Endodermal cell (in vitro differentiated cells): ENCODE measurements around the gene MGLL. TPM values are rescaled to one million over a fixed set of nuclear protein-coding genes. Genes with fewer than 3 reads are reported as not detected.

Experiments used
- DNase-seq: peaks from one replicate; pipeline ENCODE4 v3.0.0-alpha.2; 2017
- H3K27ac ChIP-seq: 2 replicates; pipeline ENCODE4 v1.5.1; 2013; ENCODE audit warnings: mild to moderate bottlenecking, low read depth, low read length, moderate library complexity
- H3K27me3 ChIP-seq: 2 replicates; pipeline ENCODE4 v1.6.1; 2013; ENCODE audit warnings: mild to moderate bottlenecking, low read length, moderate library complexity; ENCODE audit not compliant: insufficient read depth, control insufficient read depth, poor library complexity, severe bottlenecking
- H3K36me3 ChIP-seq: 2 replicates; pipeline ENCODE4 v1.7.0; 2013; ENCODE audit warnings: mild to moderate bottlenecking, low read length, moderate library complexity; ENCODE audit not compliant: control insufficient read depth, insufficient read depth
- H3K4me1 ChIP-seq: one replicate; pipeline ENCODE4 v1.7.0; 2013; ENCODE audit warnings: low read length; ENCODE audit not compliant: control insufficient read depth, insufficient read depth
- H3K4me3 ChIP-seq: 2 replicates; pipeline ENCODE4 v1.5.1; 2013; ENCODE audit warnings: mild to moderate bottlenecking, low read length, moderate library complexity
- H3K9ac ChIP-seq: 2 replicates; pipeline ENCODE4 v1.6.1; 2013; ENCODE audit warnings: mild to moderate bottlenecking, low read length, moderate library complexity; ENCODE audit not compliant: poor library complexity, severe bottlenecking; ENCODE audit errors: extremely low read depth
- H3K9me3 ChIP-seq: 2 replicates; pipeline ENCODE4 v1.6.1; 2013; ENCODE audit warnings: mild to moderate bottlenecking, low read length, moderate library complexity; ENCODE audit not compliant: control insufficient read depth
- H3K27ac Mint-ChIP-seq: 2 replicates; pipeline ENCODE4 v1.8.0; 2020; ENCODE audit warnings: mixed read lengths
- H3K27me3 Mint-ChIP-seq: 2 replicates; pipeline ENCODE4 v1.8.0; 2021; ENCODE audit warnings: mild to moderate bottlenecking, mixed read lengths; ENCODE audit not compliant: insufficient read depth
- H3K36me3 Mint-ChIP-seq: 2 replicates; pipeline ENCODE4 v1.8.0; 2020; ENCODE audit warnings: low read depth, mixed read lengths
- H3K4me1 Mint-ChIP-seq: 2 replicates; pipeline ENCODE4 v1.8.0; 2020; ENCODE audit warnings: mixed read lengths
- H3K4me3 Mint-ChIP-seq: 2 replicates; pipeline ENCODE4 v1.8.0; 2020; ENCODE audit warnings: mild to moderate bottlenecking, moderate library complexity, mixed read lengths
- H3K9me3 Mint-ChIP-seq: 2 replicates; pipeline ENCODE4 v1.8.0; 2020; ENCODE audit warnings: mild to moderate bottlenecking, mixed read lengths
- WGBS, 2 experiments: methylation state at CpG; one replicate each; pipeline versions ENCODE4 v1.1.5 to v1.1.7; 2013; ENCODE audit warnings: missing lambda C conversion rate in 2 of 2, mixed read lengths in 1 of 2; ENCODE audit not compliant: insufficient coverage in 1 of 2, insufficient read length in 1 of 2; 5-methylcytosine and 5-hydroxymethylcytosine counted together
- total RNA-seq, 2 donors: library from RNA; stranded (reverse); fragmentation: NEBNext Ultra II Directional in 1 of 2; extraction: Animal tissue kit (Norgen Biotek cat#: 25700) in 1 of 2; gene quantifications; 2 replicates in 1 of 2; 3 replicates in 1 of 2; pipeline ENCODE4 v1.2.1, GENCODE V29; 2021
- TF ChIP-seq, protein P1 (sequence below): fragments of 200-600 bp; sonication (generic); conservative IDR thresholded peaks from 2 replicates; pipeline ENCODE4 v1.5.0; 2021; ENCODE audit warnings: antibody characterized with exemption, mild to moderate bottlenecking

Gene MGLL
- total RNA-seq, 2 donors from 2014 or later, result 0.22 TPM; not detected in 1

DNA sequence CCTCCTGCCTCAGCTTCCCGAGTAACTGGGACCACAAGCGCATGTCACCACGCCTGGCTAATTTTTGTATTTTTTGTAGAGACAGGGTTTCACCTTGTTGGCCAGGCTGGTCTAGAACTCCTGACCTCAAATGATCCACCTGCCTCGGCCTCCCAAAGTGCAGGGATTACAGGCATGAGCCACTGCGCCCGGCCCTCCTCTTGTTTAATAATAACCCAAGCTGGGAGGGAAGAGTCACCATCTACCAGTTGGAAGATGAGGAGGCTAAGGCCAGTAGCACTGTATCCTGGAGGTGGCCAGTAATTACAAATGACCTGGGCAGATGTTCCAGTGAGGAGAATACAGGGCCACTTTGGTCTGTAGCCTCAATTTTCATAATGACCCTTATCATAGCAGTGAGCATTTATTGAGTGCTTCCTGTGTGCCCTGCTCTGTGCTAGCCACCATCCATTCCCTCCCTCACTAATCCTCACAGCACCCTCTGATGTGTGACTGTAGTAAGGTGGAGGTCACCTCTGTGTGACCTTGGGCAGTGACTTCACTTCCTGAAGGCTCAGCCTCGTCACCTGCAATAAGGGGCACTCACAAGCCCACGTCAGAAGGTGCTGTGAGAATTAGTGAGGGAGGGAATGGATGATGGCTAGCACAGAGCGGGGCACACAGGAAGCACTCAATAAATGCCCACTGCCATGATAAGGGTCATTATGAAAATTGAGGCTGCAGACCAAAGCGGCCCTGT, 85.3 kb downstream of the MGLL start:
- peaks cover 47% of the 10 kb centered on the region for H3K27me3 Mint-ChIP-seq
- H3K27ac ChIP-seq, result no peak overlapping the region

DNA sequence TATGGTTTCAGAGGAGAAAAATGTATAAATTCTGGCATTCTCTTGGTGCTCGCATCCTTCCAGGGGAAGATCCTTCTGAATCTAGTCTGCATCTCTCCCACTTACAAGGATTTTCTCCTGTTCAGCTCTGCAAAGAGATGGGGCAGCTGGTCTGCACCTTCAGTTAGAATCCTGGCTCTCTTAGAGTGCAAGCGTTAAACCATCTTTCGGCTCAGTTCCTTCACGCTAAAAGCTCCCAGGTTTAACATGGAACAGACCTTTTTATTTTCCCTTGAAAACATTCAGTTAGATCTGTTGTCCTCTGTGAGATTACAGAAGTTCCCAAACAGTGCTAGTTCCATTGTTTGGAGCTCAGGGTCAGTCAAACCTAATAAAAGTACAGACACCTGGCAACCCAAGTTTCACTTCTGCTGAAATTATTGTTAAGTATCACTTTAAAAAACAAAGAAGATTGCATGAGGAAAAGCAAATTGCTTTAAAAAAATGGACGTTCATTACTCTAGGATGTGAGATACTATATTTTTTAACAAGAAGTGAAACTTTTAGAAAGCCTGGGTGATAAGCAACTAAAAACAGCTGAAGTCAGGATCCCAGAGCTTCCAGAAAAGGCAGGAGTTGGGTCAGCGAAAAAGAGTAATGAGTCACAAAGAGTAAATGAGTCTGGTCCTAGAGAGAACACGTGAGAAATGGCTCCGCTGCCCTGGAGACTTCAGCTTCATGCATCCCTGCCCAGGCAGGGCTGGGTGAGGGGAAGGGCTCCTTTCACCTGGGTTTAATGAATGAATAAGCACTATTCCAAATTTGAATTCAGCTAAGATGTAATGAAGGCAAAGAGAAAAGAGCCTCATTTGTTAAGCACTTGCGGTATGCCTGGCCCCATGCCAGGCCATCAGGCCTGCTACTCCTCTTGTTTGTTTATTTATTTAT, 86.3 kb downstream of the MGLL start:
- H3K27me3 ChIP-seq, result peaks cover 28% of the 10 kb centered on the region
- no peak overlapping the region for H3K4me3 ChIP-seq
- H3K4me1 ChIP-seq, result peaks cover 2% of the 10 kb centered on the region
- H3K9ac ChIP-seq, result no peak overlapping the region
- no peak overlapping the region for H3K27ac ChIP-seq
- no peaks in the 10 kb centered on the region for H3K9me3 ChIP-seq
- H3K27ac Mint-ChIP-seq, result no peak overlapping the region
- peaks cover 55% of the 10 kb centered on the region for H3K27me3 Mint-ChIP-seq
- TF ChIP-seq, protein P1, sequence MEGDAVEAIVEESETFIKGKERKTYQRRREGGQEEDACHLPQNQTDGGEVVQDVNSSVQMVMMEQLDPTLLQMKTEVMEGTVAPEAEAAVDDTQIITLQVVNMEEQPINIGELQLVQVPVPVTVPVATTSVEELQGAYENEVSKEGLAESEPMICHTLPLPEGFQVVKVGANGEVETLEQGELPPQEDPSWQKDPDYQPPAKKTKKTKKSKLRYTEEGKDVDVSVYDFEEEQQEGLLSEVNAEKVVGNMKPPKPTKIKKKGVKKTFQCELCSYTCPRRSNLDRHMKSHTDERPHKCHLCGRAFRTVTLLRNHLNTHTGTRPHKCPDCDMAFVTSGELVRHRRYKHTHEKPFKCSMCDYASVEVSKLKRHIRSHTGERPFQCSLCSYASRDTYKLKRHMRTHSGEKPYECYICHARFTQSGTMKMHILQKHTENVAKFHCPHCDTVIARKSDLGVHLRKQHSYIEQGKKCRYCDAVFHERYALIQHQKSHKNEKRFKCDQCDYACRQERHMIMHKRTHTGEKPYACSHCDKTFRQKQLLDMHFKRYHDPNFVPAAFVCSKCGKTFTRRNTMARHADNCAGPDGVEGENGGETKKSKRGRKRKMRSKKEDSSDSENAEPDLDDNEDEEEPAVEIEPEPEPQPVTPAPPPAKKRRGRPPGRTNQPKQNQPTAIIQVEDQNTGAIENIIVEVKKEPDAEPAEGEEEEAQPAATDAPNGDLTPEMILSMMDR, result no peak
- no peak overlapping the region for H3K4me3 Mint-ChIP-seq
- DNase-seq, result no peak
- no peaks in the 10 kb centered on the region for H3K36me3 Mint-ChIP-seq
- H3K36me3 ChIP-seq, result no peaks in the 10 kb centered on the region
- 82 to 84% methylated on average over 7 to 9 of the region's 9 CpGs for WGBS, 2 experiments
- H3K4me1 Mint-ChIP-seq, result peaks cover 26% of the 10 kb centered on the region
- no peaks in the 10 kb centered on the region for H3K9me3 Mint-ChIP-seq

More for the DNA sequence above, 85.3 kb downstream of the MGLL start:
- Histone ChIP-seq H3K4me1 (peaks cover 2% of the 10 kb centered on the region), H3K27me3 (peaks cover 28% of the 10 kb centered on the region), H3K36me3 (no peaks in the 10 kb centered on the region), H3K9ac (no peak overlapping the region), H3K9me3 (no peaks in the 10 kb centered on the region), H3K4me3 (no peak overlapping the region)
- no peaks in the 10 kb centered on the region for H3K9me3 Mint-ChIP-seq
- H3K4me3 Mint-ChIP-seq, result no peak overlapping the region
- peaks cover 19% of the 10 kb centered on the region for H3K4me1 Mint-ChIP-seq
- 96% methylated on average over 5 to 10 of the region's 10 CpGs for WGBS, 2 experiments
- TF ChIP-seq, protein P1, result no peak
- DNase-seq, result no peak
- no peaks in the 10 kb centered on the region for H3K36me3 Mint-ChIP-seq
- H3K27ac Mint-ChIP-seq, result no peak overlapping the region

DNA sequence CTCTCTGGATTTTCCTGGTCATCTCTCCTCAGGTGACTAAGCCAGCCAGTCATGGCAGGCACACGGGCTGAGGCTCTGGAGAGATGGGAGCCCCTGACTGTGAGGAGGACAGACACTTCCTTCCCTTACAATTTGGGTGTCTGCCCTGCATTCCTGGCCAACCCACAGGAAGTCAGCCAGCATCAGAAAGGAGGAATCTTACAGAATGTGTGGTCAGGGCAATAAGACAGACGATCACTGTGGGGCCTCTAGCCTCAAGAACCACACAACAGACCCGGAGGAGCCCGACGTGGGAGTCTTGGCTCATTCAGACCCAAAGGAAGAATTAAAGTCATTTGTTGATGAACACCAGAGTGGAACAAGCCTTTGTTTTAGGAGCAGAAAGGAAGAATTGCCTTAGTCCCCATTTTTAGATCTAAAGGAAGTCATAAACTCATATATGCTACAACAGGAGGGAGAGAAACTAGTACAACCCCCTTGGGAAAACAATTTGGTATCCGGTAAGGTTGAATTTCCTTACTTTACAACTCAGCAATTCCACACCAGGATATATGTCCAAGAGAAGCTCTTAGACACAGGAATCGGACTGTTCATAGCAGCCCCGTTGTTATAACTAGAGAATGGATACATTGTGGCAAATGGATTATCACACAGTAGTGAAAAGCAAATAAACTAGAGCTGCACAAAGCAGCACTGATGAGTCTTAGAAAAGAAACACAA, 87.4 kb downstream of the MGLL start:
- no peaks in the 10 kb centered on the region for H3K36me3 ChIP-seq
- TF ChIP-seq, protein P1, result no peak

More for the DNA sequence above, 87.4 kb downstream of the MGLL start:
- WGBS, 2 experiments, result 78 to 80% methylated on average over 6 to 8 of the region's 8 CpGs
- Histone ChIP-seq H3K27ac (no peak overlapping the region), H3K9ac (no peak overlapping the region), H3K4me1 (peaks cover 2% of the 10 kb centered on the region), H3K4me3 (no peak overlapping the region), H3K9me3 (no peaks in the 10 kb centered on the region), H3K27me3 (peaks cover 39% of the 10 kb centered on the region)
- DNase-seq, result peak; percentile 72
- Mint-ChIP-seq H3K9me3 (no peaks in the 10 kb centered on the region), H3K36me3 (no peaks in the 10 kb centered on the region), H3K27ac (no peak overlapping the region), H3K4me3 (no peak overlapping the region), H3K27me3 (peaks cover 61% of the 10 kb centered on the region), H3K4me1 (peaks cover 26% of the 10 kb centered on the region)
